SIG-M5 (cell line): ENCODE data around the gene SLC22A1.

Source experiments
- DNase-seq: peaks from one replicate; lab custom pipeline; 2025; lab: John Stamatoyannopoulos, UW

The SLC22A1 gene

GRCh38 chr6:160173806-160174527 lies 52.4 kb downstream of the SLC22A1 start:
- DNase-seq, result no peak

GRCh38 chr6:160174681-160175080 lies 53.1 kb downstream of the SLC22A1 start:
- DNase-seq, result no peak

- DNase-seq, result no peak
Observed at GRCh38 chr6:160177220-160177619, 55.6 kb downstream of the SLC22A1 start.

GRCh38 chr6:160178271-160178670 lies 56.7 kb downstream of the SLC22A1 start:
- DNase-seq, result no peak

GRCh38 chr6:160180706-160181105 lies 59.1 kb downstream of the SLC22A1 start:
- no peak for DNase-seq

GRCh38 chr6:160188773-160189172 lies 67.2 kb downstream of the SLC22A1 start:
- DNase-seq, result no peak

GRCh38 chr6:160190081-160190480 lies 68.5 kb downstream of the SLC22A1 start:
- no peak for DNase-seq

- DNase-seq, result no peak
Observed at GRCh38 chr6:160190973-160191372, 69.4 kb downstream of the SLC22A1 start.

GRCh38 chr6:160192840-160193239 lies 71.2 kb downstream of the SLC22A1 start:
- DNase-seq, result no peak

- no peak for DNase-seq
Observed at GRCh38 chr6:160194808-160195207, 73.2 kb downstream of the SLC22A1 start.

- DNase-seq, result no peak
Observed at GRCh38 chr6:160197662-160198061, 76.0 kb downstream of the SLC22A1 start.

- DNase-seq, result no peak
Observed at GRCh38 chr6:160198606-160199211, 77.1 kb downstream of the SLC22A1 start.

GRCh38 chr6:160201061-160201460 lies 79.4 kb downstream of the SLC22A1 start:
- no peak for DNase-seq

GRCh38 chr6:160202411-160202810 lies 80.8 kb downstream of the SLC22A1 start:
- DNase-seq, result no peak

- no peak for DNase-seq
Observed at GRCh38 chr6:160203076-160203475, 81.5 kb downstream of the SLC22A1 start.

GRCh38 chr6:160203522-160203921 lies 81.9 kb downstream of the SLC22A1 start:
- no peak for DNase-seq

GRCh38 chr6:160203953-160204352 lies 82.3 kb downstream of the SLC22A1 start:
- DNase-seq, result no peak

GRCh38 chr6:160204710-160205109 lies 83.1 kb downstream of the SLC22A1 start:
- no peak for DNase-seq

- no peak for DNase-seq
Observed at GRCh38 chr6:160207618-160208017, 86.0 kb downstream of the SLC22A1 start.
